Muscle layer of colon (tissue), 2 donors: ENCODE data around the gene SSBP3.
A peak's percentile ranks its signal among the peaks of the same experiment; 100 is the strongest.
"Not testable (repeated sequence)": the region's sequence is repeated elsewhere in the genome, so short reads cannot be mapped to it uniquely, and the experiment has no call there.

Experiments
- H3K27ac ChIP-seq: one replicate; pipeline ENCODE4 v1.7.0; 2013; ENCODE audit warnings: low read depth, mild to moderate bottlenecking, low read length, moderate library complexity
- H3K27me3 ChIP-seq, 2 donors: one replicate each; pipeline ENCODE4 v1.7.0; 2013; ENCODE audit warnings: low read length in 2 of 2, mild to moderate bottlenecking in 2 of 2; ENCODE audit not compliant: insufficient read depth in 2 of 2, control insufficient read depth in 1 of 2
- H3K36me3 ChIP-seq: one replicate; pipeline ENCODE4 v1.7.0; 2013; ENCODE audit warnings: mild to moderate bottlenecking, low read length; ENCODE audit not compliant: insufficient read depth
- H3K4me1 ChIP-seq: one replicate; pipeline ENCODE4 v1.7.0; 2013; ENCODE audit warnings: mild to moderate bottlenecking, low read length; ENCODE audit not compliant: insufficient read depth
- H3K4me3 ChIP-seq, 2 donors: one replicate each; pipeline ENCODE4 v1.7.0; 2013; ENCODE audit warnings: low read length in 2 of 2, low read depth in 1 of 2, mild to moderate bottlenecking in 1 of 2, moderate library complexity in 1 of 2
- H3K9ac ChIP-seq: one replicate; pipeline ENCODE4 v1.7.0; 2013; ENCODE audit warnings: low read length
- H3K9me3 ChIP-seq: one replicate; pipeline ENCODE4 v1.7.0; 2013; ENCODE audit warnings: mild to moderate bottlenecking, low read length
- donor health status: abdominal sarcoma.
- donor health status: Adenocarcinoma of cecum.

SSBP3 gene

GRCh38 chr1:54406339-54407153 is at the start of gene SSBP3:
SSBP3 (minus strand) TSS chr1:54406394.
- Histone ChIP-seq H3K9me3 (no peaks in the 10 kb centered on the region), H3K4me1 (peaks cover 46% of the 10 kb centered on the region), H3K36me3 (peaks cover 5% of the 10 kb centered on the region), H3K27me3 (no peaks in the 10 kb centered on the region), H3K4me3 (peak within 1 kb of the TSS; percentile 68 to 71), H3K27ac (peak within 1 kb of the TSS; percentile 83), H3K9ac (peak within 1 kb of the TSS; percentile 76)

- H3K36me3 ChIP-seq, result no peaks in the 10 kb centered on the region
- no peaks in the 10 kb centered on the region for H3K9me3 ChIP-seq
- H3K4me3 ChIP-seq, result no peak overlapping the region
- no peaks in the 10 kb centered on the region for H3K27me3 ChIP-seq
- no peak overlapping the region for H3K9ac ChIP-seq
- H3K4me1 ChIP-seq, result no peaks in the 10 kb centered on the region
- no peak overlapping the region for H3K27ac ChIP-seq
These were observed 47.3 kb upstream of the SSBP3 start for GRCh38 chr1:54453509-54453908.

DNA sequence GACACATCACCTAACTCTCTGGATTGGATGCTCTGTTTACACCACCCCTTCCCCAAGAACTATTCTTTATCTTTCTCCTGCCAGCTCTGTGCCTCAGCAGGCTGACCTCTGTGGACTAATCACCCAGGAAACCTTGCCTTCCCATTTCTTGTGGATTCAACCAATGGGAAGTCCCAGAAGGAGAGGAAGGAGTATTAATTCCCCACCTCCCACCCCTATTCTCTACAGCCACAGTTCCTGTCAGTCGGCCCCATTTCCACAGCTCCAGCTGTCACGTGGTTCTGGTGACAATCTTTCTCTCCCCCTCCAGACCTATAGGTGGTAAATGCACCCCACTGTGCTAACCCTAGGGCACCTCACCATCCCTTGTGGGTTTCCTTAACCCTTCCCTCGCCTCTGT is 46.8 kb upstream of the SSBP3 start:
- no peaks in the 10 kb centered on the region for H3K36me3 ChIP-seq
- no peaks in the 10 kb centered on the region for H3K4me1 ChIP-seq
- no peaks in the 10 kb centered on the region for H3K27me3 ChIP-seq
- H3K9me3 ChIP-seq, result no peaks in the 10 kb centered on the region
- H3K27ac ChIP-seq, result no peak overlapping the region
- H3K9ac ChIP-seq, result no peak overlapping the region
- H3K4me3 ChIP-seq, result no peak overlapping the region

- not testable (repeated sequence) for H3K4me3 ChIP-seq, H3K36me3 ChIP-seq, H3K27me3 ChIP-seq, H3K27ac ChIP-seq, H3K9ac ChIP-seq, H3K4me1 ChIP-seq, H3K9me3 ChIP-seq
These were observed 43.2 kb upstream of the SSBP3 start for GRCh38 chr1:54449431-54449830.

DNA sequence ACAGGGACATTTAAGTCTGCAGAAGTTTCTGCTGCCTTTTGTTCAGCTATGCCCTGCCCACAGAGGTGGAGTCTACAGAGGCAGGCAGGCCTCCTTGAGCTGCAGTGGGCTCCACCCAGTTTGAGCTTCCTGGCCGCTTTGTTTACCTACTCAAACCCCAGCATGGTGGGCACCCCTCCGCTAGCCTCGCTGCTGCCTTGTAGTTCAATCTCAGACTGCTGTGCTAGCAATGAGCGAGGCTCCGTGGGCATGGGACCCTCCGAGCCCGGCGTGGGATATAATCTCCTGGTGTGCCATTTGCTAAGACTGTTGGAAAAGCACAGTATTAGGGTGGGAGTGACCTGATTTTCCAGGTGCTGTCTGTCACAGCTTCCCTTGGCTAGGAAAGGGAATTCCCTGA is 42.6 kb upstream of the SSBP3 start:
- H3K27me3 ChIP-seq, H3K4me1 ChIP-seq, H3K9me3 ChIP-seq, H3K9ac ChIP-seq, H3K27ac ChIP-seq, H3K4me3 ChIP-seq, H3K36me3 ChIP-seq: not testable (repeated sequence)

DNA sequence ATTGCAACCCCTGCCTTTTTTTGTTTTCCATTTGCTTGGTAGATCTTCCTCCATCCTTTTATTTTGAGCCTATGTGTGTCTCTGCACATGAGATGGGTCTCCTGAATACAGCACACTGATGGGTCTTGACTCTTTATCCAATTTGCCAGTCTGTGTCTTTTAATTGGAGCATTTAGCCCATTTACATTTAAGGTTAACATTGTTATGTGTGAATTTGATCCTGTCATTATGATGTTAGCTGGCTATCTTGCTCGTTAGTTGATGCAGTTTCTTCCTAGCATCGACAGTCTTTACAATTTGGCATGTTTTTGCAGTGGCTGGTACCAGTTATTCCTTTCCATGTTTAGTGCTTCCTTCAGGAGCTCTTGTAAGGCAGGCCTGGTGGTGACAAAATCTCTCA is 40.9 kb upstream of the SSBP3 start:
- not testable (repeated sequence) for H3K4me3 ChIP-seq, H3K9me3 ChIP-seq, H3K27me3 ChIP-seq, H3K27ac ChIP-seq, H3K9ac ChIP-seq, H3K36me3 ChIP-seq, H3K4me1 ChIP-seq

- H3K27ac ChIP-seq, result no peak overlapping the region
- no peaks in the 10 kb centered on the region for H3K27me3 ChIP-seq
- no peaks in the 10 kb centered on the region for H3K4me1 ChIP-seq
- H3K9ac ChIP-seq, result no peak overlapping the region
- H3K9me3 ChIP-seq, result no peaks in the 10 kb centered on the region
- no peak overlapping the region for H3K4me3 ChIP-seq
- H3K36me3 ChIP-seq, result no peaks in the 10 kb centered on the region
These were observed 36.0 kb upstream of the SSBP3 start for GRCh38 chr1:54442185-54442584.

DNA sequence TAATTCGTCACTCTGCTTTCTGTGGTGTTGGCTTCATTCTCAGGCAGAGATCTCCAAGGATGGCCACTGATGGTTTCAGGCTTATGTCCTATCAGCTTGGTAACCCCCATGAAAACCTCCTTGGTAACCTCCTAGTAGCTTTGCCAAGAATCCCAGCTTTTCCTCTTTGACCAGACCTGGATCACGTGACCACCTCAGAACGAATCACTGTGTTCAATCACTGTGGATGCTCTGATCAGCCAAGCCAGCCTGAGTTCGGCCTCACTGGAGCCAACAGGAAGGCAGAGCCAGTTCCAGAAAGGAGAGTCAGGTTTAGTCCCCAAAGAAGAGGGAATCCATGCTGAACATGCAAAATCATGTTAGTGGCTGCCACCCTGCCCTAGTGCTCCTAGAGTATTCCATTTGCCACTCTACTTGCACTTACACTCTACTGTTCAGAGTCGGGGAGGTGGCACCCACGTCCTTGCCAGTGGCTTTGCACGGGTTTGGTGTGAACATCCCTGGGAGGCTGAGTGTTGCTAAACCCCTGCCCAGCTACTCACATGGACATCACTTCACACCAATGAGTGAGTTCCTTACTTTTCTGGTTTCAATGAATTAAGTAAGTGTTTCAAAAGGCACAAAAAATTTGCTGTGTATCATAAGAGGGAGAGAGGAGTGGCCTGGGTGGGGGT is 33.5 kb upstream of the SSBP3 start:
- Histone ChIP-seq H3K4me3 (no peak overlapping the region), H3K36me3 (no peaks in the 10 kb centered on the region), H3K27ac (no peak overlapping the region), H3K27me3 (no peaks in the 10 kb centered on the region), H3K9ac (no peak overlapping the region), H3K9me3 (no peaks in the 10 kb centered on the region), H3K4me1 (no peaks in the 10 kb centered on the region)

DNA sequence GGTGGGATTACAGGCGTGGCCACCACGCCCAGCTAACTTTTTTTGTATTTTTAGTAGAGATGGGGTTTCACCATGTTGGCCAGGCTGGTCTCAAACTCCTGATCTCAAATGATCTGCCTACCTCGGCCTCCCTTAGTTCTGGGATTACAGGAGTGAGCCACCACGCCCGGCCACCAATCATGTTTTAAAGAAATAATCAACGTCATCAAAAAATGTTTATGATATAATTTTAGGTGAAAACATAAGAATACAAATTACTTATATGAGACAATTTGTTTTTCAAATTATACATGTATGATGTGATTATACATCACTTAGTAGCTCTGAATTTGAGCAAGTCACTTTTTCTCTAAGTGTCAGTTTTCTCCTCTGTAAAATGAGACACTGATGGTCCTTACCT is 31.6 kb upstream of the SSBP3 start:
- Histone ChIP-seq H3K4me3 (no peak overlapping the region), H3K36me3 (no peaks in the 10 kb centered on the region), H3K4me1 (no peaks in the 10 kb centered on the region), H3K27ac (no peak overlapping the region), H3K9me3 (no peaks in the 10 kb centered on the region), H3K27me3 (no peaks in the 10 kb centered on the region), H3K9ac (no peak overlapping the region)

DNA sequence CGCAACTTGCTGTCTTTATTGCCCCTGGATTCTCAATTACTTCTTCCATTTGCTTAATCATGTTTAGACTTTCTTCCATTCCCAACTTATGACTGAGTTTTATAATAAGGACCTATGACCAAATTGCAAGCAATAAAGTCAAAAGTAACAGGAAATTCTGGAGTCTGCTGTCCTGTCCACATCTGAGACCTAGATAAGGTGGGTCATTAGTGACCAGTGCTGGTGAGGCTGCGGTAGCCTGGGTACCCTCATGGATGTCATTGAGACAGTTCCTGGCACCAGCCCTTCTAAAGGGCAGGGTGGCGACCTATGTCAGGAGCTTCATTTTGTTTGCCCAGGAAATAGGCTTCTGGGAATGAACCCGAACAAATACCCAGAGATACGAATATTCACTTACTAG is 30.6 kb upstream of the SSBP3 start:
- H3K4me3 ChIP-seq, result no peak overlapping the region
- H3K36me3 ChIP-seq, result no peaks in the 10 kb centered on the region
- H3K27me3 ChIP-seq, result no peaks in the 10 kb centered on the region
- no peak overlapping the region for H3K27ac ChIP-seq
- H3K9ac ChIP-seq, result no peak overlapping the region
- no peaks in the 10 kb centered on the region for H3K4me1 ChIP-seq
- no peaks in the 10 kb centered on the region for H3K9me3 ChIP-seq

DNA sequence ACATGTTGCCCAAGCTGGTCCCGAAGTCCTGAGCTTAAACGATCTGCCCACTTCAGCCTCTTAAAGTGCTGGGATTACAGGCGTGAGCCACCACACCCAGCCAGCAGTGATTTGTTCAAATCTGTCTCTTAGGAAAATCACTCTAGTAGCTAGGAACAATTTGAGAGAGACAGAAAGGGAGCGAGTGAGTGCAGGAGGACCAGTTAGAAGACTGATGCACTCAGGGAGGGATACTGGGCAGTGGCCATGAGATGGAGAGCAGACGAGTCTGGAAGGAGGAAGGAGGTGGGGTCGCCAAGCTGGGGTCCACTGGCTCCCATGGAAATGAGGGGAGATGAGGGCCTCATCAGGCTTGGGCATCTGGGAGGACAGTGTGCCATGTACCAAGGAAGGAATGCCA is 23.6 kb upstream of the SSBP3 start:
- H3K27ac ChIP-seq, result no peak overlapping the region
- H3K27me3 ChIP-seq, result no peaks in the 10 kb centered on the region
- peaks cover 3% of the 10 kb centered on the region for H3K4me1 ChIP-seq
- no peak overlapping the region for H3K4me3 ChIP-seq
- H3K9ac ChIP-seq, result no peak overlapping the region
- H3K9me3 ChIP-seq, result no peaks in the 10 kb centered on the region
- H3K36me3 ChIP-seq, result no peaks in the 10 kb centered on the region
